Testis (tissue), 2 donors: ENCODE results near the gene JMJD7.

Experiments used
- CTCF ChIP-seq, 3 experiments: fragments of 450-650 bp in 2 of 3; fragments of 200-600 bp in 1 of 3; sonication (generic) in 1 of 3; IDR thresholded peaks; one replicate each; pipeline ENCODE4 v1.5.1; 2016 to 2019; ENCODE audit warnings: antibody characterized with exemption in 3 of 3, mild to moderate bottlenecking in 2 of 3, moderate library complexity in 1 of 3
- POLR2A ChIP-seq: fragments of 450-650 bp; IDR thresholded peaks from one replicate; pipeline ENCODE4 v1.6.1; 2017; ENCODE audit warnings: antibody characterized with exemption, mild to moderate bottlenecking, moderate library complexity

- TF ChIP-seq POLR2A (no peak), CTCF (IDR thresholded peaks at IDR 0.05) (no peak)
Measured at GRCh38 chr15:41790756-41791546, 36.9 kb upstream of the JMJD7 start.
